Prostate gland (tissue), 2 donors: ENCODE results near the gene DNAJB1. TPM values are rescaled to one million over a fixed set of nuclear protein-coding genes. Genes with fewer than 3 reads are reported as not detected.

Experiments
- DNase-seq: peaks from one replicate; pipeline ENCODE4 v3.0.0-alpha.2; 2019; ENCODE audit warnings: low spot score
- H3K27ac ChIP-seq, 2 donors: fragments of 200-600 bp; sonication (generic); 2 replicates each; pipeline ENCODE4 v1.5.1; 2017 to 2019
- H3K27me3 ChIP-seq: fragments of 200-600 bp; sonication (generic); replicated peaks from 2 replicates; pipeline ENCODE4 v1.5.1; 2019; ENCODE audit not compliant: insufficient read depth
- H3K36me3 ChIP-seq, 2 donors: fragments of 200-600 bp; sonication (generic); 1 replicate in 1 of 2; 2 replicates in 1 of 2; pipeline versions ENCODE4 v1.5.1 to v1.8.1; 2017 to 2019
- H3K4me1 ChIP-seq: fragments of 200-600 bp; sonication (generic); replicated peaks from 2 replicates; pipeline ENCODE4 v1.5.1; 2019
- H3K4me3 ChIP-seq, 2 donors: fragments of 200-600 bp; sonication (generic); 2 replicates each; pipeline ENCODE4 v1.5.1; 2017 to 2019
- H3K9me3 ChIP-seq: fragments of 200-600 bp; sonication (generic); 2 replicates; pipeline ENCODE4 v1.5.1; 2017
- POLR2A ChIP-seq: fragments of 450-650 bp; IDR thresholded peaks from one replicate; pipeline ENCODE4 v1.6.1; 2016; ENCODE audit warnings: antibody characterized with exemption, mild to moderate bottlenecking
- POLR2AphosphoS5 ChIP-seq: sonication (generic); formaldehyde crosslinking; IDR thresholded peaks from one replicate; pipeline ENCODE4 v1.6.1; 2017; ENCODE audit warnings: antibody characterized with exemption
- WGBS: methylation state at CpG from one replicate; pipeline ENCODE4 v1.1.5; 2018; 5-methylcytosine and 5-hydroxymethylcytosine counted together
- intact Hi-C: fragments of 100-400 bp; cut with DNase I; formaldehyde crosslinking; loops from one replicate; pipeline ENCODE4 v1.14.2; 2022
- total RNA-seq, 2 donors: library from RNA; depleted of rRNA; stranded (reverse); fragments of >200 nt; gene quantifications; one replicate each; pipeline ENCODE4 v1.1.0, GENCODE V29; 2016
- TF ChIP-seq, protein P1 (sequence below), 4 experiments: fragments of 200-600 bp in 2 of 4; fragments of 450-650 bp in 2 of 4; sonication (generic) in 2 of 4; IDR thresholded peaks; 1 replicate in 3 of 4; 2 replicates in 1 of 4; pipeline ENCODE4 v1.5.1; 2016 to 2019; ENCODE audit warnings: antibody characterized with exemption in 4 of 4, mild to moderate bottlenecking in 2 of 4, moderate library complexity in 2 of 4

DNAJB1 gene
- total RNA-seq, 2 donors from 2014 or later, result 91.6 to 108 TPM

GRCh38 chr19:14472202-14472938 is 45.8 kb downstream of the DNAJB1 start:
- no peaks in the 10 kb centered on the region for H3K27me3 ChIP-seq
- intact Hi-C loops, result loop anchor here (10.0 kb wide), 1 partner anchor 328 kb away; no protein-coding TSS in a partner anchor
- H3K9me3 ChIP-seq, result no peaks in the 10 kb centered on the region
- DNase-seq, result no peak
- H3K4me1 ChIP-seq, result peaks cover 10% of the 10 kb centered on the region
- H3K36me3 ChIP-seq, result no peaks in the 10 kb centered on the region
- no peak overlapping the region for H3K27ac ChIP-seq
- WGBS, result 8% methylated on average over 59 of the region's 66 CpGs
- H3K4me3 ChIP-seq, result no peak overlapping the region
- peak; percentile 21 for TF ChIP-seq POLR2AphosphoS5
- TF ChIP-seq, protein P1, sequence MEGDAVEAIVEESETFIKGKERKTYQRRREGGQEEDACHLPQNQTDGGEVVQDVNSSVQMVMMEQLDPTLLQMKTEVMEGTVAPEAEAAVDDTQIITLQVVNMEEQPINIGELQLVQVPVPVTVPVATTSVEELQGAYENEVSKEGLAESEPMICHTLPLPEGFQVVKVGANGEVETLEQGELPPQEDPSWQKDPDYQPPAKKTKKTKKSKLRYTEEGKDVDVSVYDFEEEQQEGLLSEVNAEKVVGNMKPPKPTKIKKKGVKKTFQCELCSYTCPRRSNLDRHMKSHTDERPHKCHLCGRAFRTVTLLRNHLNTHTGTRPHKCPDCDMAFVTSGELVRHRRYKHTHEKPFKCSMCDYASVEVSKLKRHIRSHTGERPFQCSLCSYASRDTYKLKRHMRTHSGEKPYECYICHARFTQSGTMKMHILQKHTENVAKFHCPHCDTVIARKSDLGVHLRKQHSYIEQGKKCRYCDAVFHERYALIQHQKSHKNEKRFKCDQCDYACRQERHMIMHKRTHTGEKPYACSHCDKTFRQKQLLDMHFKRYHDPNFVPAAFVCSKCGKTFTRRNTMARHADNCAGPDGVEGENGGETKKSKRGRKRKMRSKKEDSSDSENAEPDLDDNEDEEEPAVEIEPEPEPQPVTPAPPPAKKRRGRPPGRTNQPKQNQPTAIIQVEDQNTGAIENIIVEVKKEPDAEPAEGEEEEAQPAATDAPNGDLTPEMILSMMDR (IDR thresholded peaks at IDR 0.05), result peak; percentile 85 to 95 (median 90)
- TF ChIP-seq POLR2A, result no peak

GRCh38 chr19:14471436-14472187 is 46.6 kb downstream of the DNAJB1 start:
- WGBS, result 78% methylated on average over 46 of the region's 46 CpGs
- no peaks in the 10 kb centered on the region for H3K27me3 ChIP-seq
- no peak for TF ChIP-seq POLR2A
- TF ChIP-seq, protein P1 (IDR thresholded peaks at IDR 0.05), result no peak
- TF ChIP-seq POLR2AphosphoS5, result no peak
- no peaks in the 10 kb centered on the region for H3K36me3 ChIP-seq
- H3K9me3 ChIP-seq, result no peaks in the 10 kb centered on the region
- no peak for DNase-seq
- intact Hi-C loops, result loop anchor here (10.0 kb wide), 1 partner anchor 327 kb away; no protein-coding TSS in a partner anchor
- no peak overlapping the region for H3K27ac ChIP-seq
- peaks cover 10% of the 10 kb centered on the region for H3K4me1 ChIP-seq
- no peak overlapping the region for H3K4me3 ChIP-seq

GRCh38 chr19:14470031-14470876 is 47.9 kb downstream of the DNAJB1 start:
- no peaks in the 10 kb centered on the region for H3K9me3 ChIP-seq
- H3K27ac ChIP-seq, result no peak overlapping the region
- H3K4me1 ChIP-seq, result peaks cover 10% of the 10 kb centered on the region
- no peak overlapping the region for H3K4me3 ChIP-seq
- H3K36me3 ChIP-seq, result no peaks in the 10 kb centered on the region
- no peaks in the 10 kb centered on the region for H3K27me3 ChIP-seq
- no peak for DNase-seq
- 82% methylated on average over 32 of the region's 32 CpGs for WGBS
- TF ChIP-seq, protein P1 (IDR thresholded peaks at IDR 0.05), result no peak
- TF ChIP-seq POLR2A (no peak), POLR2AphosphoS5 (no peak)
- intact Hi-C loops, result loop anchor here (10.0 kb wide), 1 partner anchor 325 kb away; no protein-coding TSS in a partner anchor

- H3K27me3 ChIP-seq, result no peaks in the 10 kb centered on the region
- intact Hi-C loops, result no loop called here
- WGBS, result 63% methylated on average over 9 of the region's 9 CpGs
Measured at GRCh38 chr19:14467816-14468215, 50.4 kb downstream of the DNAJB1 start.

More at GRCh38 chr19:14467816-14468215, 50.4 kb downstream of the DNAJB1 start:
- Histone ChIP-seq H3K9me3 (no peaks in the 10 kb centered on the region), H3K36me3 (peaks cover 9 to 10% of the 10 kb centered on the region in 2 donors), H3K4me3 (no peak overlapping the region), H3K4me1 (peaks cover 6% of the 10 kb centered on the region), H3K27ac (no peak overlapping the region)
- DNase-seq, result no peak
- no peak for TF ChIP-seq POLR2A
- TF ChIP-seq, protein P1 (IDR thresholded peaks at IDR 0.05), result no peak
